Transverse colon (tissue), 4 donors: Measurements from ENCODE around the gene MCAM. TPM values are rescaled to one million over a fixed set of nuclear protein-coding genes. Genes with fewer than 3 reads are reported as not detected.
A peak's percentile ranks its signal among the peaks of the same experiment; 100 is the strongest.

Experiments
- DNase-seq: peaks from one replicate; pipeline ENCODE4 v3.0.0-alpha.2; 2019
- H3K27ac ChIP-seq, 4 donors: fragments of 200-600 bp; sonication (generic); 2 replicates each; pipeline ENCODE4 v1.5.1; 2016 to 2018; ENCODE audit warnings: inconsistent platforms in 4 of 4
- H3K27me3 ChIP-seq: fragments of 200-600 bp; sonication (generic); 2 replicates; pipeline ENCODE4 v1.5.1; 2017; ENCODE audit warnings: inconsistent platforms
- H3K36me3 ChIP-seq, 4 donors: fragments of 200-600 bp; sonication (generic); 2 replicates each; pipeline ENCODE4 v1.5.1; 2017 to 2019; ENCODE audit warnings: inconsistent platforms in 4 of 4
- H3K4me1 ChIP-seq, 4 donors: fragments of 200-600 bp; sonication (generic); 2 replicates each; pipeline ENCODE4 v1.5.1; 2017 to 2020; ENCODE audit warnings: inconsistent platforms in 4 of 4
- H3K4me3 ChIP-seq, 4 donors: fragments of 200-600 bp; sonication (generic); 1 replicate in 1 of 4; 2 replicates in 3 of 4; pipeline versions ENCODE4 v1.5.1 to v1.6.1; 2017 to 2019; ENCODE audit warnings: inconsistent platforms in 4 of 4
- H3K9me3 ChIP-seq, 2 donors: fragments of 200-600 bp; sonication (generic); 2 replicates each; pipeline ENCODE4 v1.5.1; 2017 to 2019; ENCODE audit warnings: inconsistent platforms in 2 of 2
- CTCF ChIP-seq, 5 experiments: fragments of 200-600 bp in 3 of 5; fragments of 450-650 bp in 2 of 5; sonication (generic) in 3 of 5; IDR thresholded peaks; 1 replicate in 2 of 5; 2 replicates in 3 of 5; pipeline ENCODE4 v1.5.1; 2016 to 2017; ENCODE audit warnings: antibody characterized with exemption in 5 of 5, inconsistent platforms in 3 of 5, mild to moderate bottlenecking in 2 of 5, moderate library complexity in 1 of 5
- EP300 ChIP-seq: sonication (generic); formaldehyde crosslinking; IDR thresholded peaks from one replicate; pipeline ENCODE4 v1.6.1; 2017; ENCODE audit warnings: antibody characterized with exemption, low read depth
- POLR2A ChIP-seq: fragments of 450-650 bp; IDR thresholded peaks from one replicate; pipeline ENCODE4 v1.6.1; 2016; ENCODE audit warnings: antibody characterized with exemption, mild to moderate bottlenecking, moderate library complexity
- POLR2AphosphoS5 ChIP-seq, 3 donors: sonication (generic); formaldehyde crosslinking; IDR thresholded peaks; one replicate each; pipeline ENCODE4 v1.6.1; 2016; ENCODE audit warnings: antibody characterized with exemption in 3 of 3
- WGBS, 2 donors: methylation state at CpG; one replicate each; pipeline ENCODE4 v1.1.5; 2018; ENCODE audit warnings: low coverage in 1 of 2; 5-methylcytosine and 5-hydroxymethylcytosine counted together
- in situ Hi-C, 4 donors: fragments of 200-750 bp; cut with MboI; loops; one replicate each; pipeline versions ENCODE4 v1.15.0 to v1.15.1; 2017; ENCODE audit warnings: low sequenced_read_pairs in 3 of 4, low pct_ligation_motif_present in 1 of 4, low pct_unique_long_range_greater_than_20kb in 1 of 4
- intact Hi-C: fragments of 100-400 bp; cut with DNase I; formaldehyde crosslinking; loops from one replicate; pipeline ENCODE4 v1.15.1; 2023; ENCODE audit warnings: low total_unique reads
- total RNA-seq, 4 donors: library from RNA; depleted of rRNA; stranded (reverse); fragments of >200 nt; gene quantifications; one replicate each; pipeline ENCODE4 v1.1.0, GENCODE V29; 2016

Gene MCAM
- total RNA-seq, 4 donors from 2014 or later = 87.4 to 466 (median 150) TPM

DNA sequence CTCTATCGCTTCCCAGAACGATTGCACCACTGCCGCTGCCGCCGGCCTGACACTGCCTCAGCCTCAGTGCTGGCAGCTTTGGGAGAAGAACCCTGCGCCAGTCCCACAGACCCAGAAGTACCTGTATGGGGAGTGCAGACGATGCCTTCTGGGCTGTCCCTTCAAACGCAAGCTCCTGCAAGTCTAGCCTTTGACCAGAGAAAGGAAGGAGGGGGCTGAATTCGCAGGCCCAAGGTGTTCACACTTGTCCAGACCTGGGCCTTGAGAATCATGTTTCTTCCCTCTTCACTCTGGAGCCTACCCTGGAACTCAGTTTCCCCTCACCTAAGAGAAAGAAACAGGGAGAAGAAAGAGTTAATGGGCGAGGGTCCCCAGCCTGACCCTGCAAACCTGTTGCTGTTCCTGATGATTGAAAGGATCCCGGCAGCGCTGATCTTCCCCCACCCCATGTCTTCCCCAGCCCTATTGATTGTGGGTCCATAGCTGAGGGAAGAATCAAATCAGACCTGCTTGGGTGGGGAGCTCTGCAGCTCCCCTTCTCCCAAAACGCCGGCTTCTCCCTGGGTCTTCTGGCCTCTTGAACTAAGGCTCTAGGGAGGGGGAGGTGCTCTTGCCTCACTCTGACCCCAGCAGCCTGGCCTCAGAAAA lies 786 bp upstream of the MCAM start:
- intact Hi-C loops (no loop called here), in situ Hi-C loops (no loop called here)
- H3K27ac ChIP-seq = peak overlapping the region; percentile 82 to 97 (median 87)
- WGBS, 2 donors = 75 to 83% methylated on average over 3 to 14 of the region's 14 CpGs
- H3K4me1 ChIP-seq = peaks cover 30 to 72% (median 59%) of the 10 kb centered on the region in 4 donors
- H3K27me3 ChIP-seq = peaks cover 68% of the 10 kb centered on the region
- H3K36me3 ChIP-seq = no peaks in the 10 kb centered on the region
- H3K9me3 ChIP-seq = no peaks in the 10 kb centered on the region
- DNase-seq = no peak
- peak overlapping the region in 2 of 4 donors; percentile 54 to 56 for H3K4me3 ChIP-seq
- no peak for TF ChIP-seq CTCF (IDR thresholded peaks at IDR 0.05)
- TF ChIP-seq EP300 = no peak
- no peak for TF ChIP-seq POLR2A
- no peak for TF ChIP-seq POLR2AphosphoS5 (IDR thresholded peaks at IDR 0.05)

DNA sequence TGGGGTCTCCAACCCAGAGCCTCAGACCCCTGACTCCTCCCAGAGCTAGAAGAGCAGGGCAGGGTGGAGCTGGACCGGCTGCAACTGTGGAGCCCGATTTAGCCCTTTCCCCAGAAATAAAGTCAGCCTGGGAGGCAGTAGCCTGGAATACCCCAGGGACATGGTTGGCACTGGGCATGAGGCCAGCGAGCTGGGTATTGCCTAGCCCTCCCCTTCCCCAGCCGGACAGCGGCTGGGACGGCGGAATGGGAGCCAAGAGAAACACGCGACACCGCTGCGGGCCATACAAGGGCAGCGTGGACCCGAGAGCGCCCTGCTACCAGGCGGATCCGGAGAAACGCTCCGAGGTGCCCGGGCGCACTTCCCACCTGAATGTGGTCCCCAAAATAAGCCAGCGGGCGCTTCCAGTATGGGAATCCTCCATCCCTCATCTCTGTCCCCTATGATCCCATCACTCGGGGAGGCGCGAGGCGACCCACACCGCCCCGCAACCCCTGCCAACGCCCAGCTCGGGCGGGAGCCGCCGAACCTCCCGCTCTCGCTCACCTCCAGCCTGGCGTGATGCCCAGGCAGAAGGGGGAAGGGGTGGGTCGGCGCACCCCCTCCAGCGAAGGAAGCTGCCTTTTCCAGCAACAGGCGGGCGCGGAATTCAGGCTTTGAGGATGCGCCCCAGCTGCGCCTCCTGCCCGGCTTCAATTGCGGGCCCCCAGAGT lies 758 bp downstream of the MCAM start:
- TF ChIP-seq POLR2AphosphoS5 (IDR thresholded peaks at IDR 0.05) (peak in 1 of 3 donors; percentile 14), POLR2A (no peak), EP300 (no peak), CTCF (IDR thresholded peaks at IDR 0.05) (no peak)
- Histone ChIP-seq H3K9me3 (no peaks in the 10 kb centered on the region), H3K4me1 (peaks cover 30 to 63% (median 49%) of the 10 kb centered on the region in 4 donors), H3K27ac (peak overlapping the region; percentile 82 to 97 (median 87)), H3K27me3 (peaks cover 64% of the 10 kb centered on the region), H3K36me3 (no peaks in the 10 kb centered on the region), H3K4me3 (peak overlapping the region; percentile 44 to 72 (median 55))
- intact Hi-C loops (no loop called here), in situ Hi-C loops (no loop called here)
- no peak for DNase-seq
- whole genome bisulfite sequencing, 2 donors = 1% methylated on average over 42 of the region's 46 CpGs; no CpG with 5 or more reads in 1 of the 2 donors

GRCh38 chr11:119315131-119316015 lies 1.6 kb downstream of the MCAM start:
- intact Hi-C loops = no loop called here
- Histone ChIP-seq H3K27ac (peak overlapping the region; percentile 82 to 97 (median 87)), H3K36me3 (no peaks in the 10 kb centered on the region), H3K9me3 (no peaks in the 10 kb centered on the region), H3K27me3 (peaks cover 56% of the 10 kb centered on the region), H3K4me3 (peak overlapping the region; percentile 44 to 72 (median 55)), H3K4me1 (peaks cover 30 to 55% (median 42%) of the 10 kb centered on the region in 4 donors)
- peak in 1 of 3 donors; percentile 28 for TF ChIP-seq POLR2AphosphoS5 (IDR thresholded peaks at IDR 0.05)
- TF ChIP-seq POLR2A = no peak
- TF ChIP-seq EP300 = no peak
- TF ChIP-seq CTCF (IDR thresholded peaks at IDR 0.05) = no peak
- WGBS, 2 donors = 8% methylated on average over 26 of the region's 29 CpGs; no CpG with 5 or more reads in 1 of the 2 donors
- in situ Hi-C loops = no loop called here
- DNase-seq = peak; percentile 62

DNA sequence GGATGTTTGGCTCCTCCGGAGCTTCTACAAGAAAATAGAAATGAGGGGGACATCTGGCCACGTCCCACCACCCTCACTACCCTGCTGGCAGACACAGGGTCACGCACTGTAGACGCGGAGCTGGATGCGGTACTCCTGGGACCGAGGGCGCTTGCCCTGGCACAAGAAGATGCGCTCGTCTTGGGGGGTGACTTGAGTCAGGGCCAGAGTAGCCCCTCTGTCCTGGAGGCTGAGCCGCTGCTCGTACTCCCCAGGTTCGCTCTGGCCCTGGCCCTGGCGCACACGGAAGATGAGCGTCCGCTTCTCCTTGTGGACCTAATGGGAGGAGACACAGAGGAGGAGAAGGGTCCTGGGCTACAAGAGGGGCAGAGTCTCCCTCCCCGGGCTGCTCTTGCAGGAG lies 2.2 kb downstream of the MCAM start:
- 56% methylated on average over 18 of the region's 18 CpGs; no CpG with 5 or more reads in 1 of the 2 donors for WGBS, 2 donors
- Histone ChIP-seq H3K9me3 (no peaks in the 10 kb centered on the region), H3K27ac (peak overlapping the region; percentile 82 to 97 (median 87)), H3K27me3 (peaks cover 54% of the 10 kb centered on the region), H3K4me1 (peaks cover 26 to 48% (median 37%) of the 10 kb centered on the region in 4 donors), H3K4me3 (peak overlapping the region in 2 of 4 donors; percentile 54 to 56), H3K36me3 (no peaks in the 10 kb centered on the region)
- in situ Hi-C loops = no loop called here
- intact Hi-C loops = no loop called here
- no peak for DNase-seq
- no peak for TF ChIP-seq POLR2A
- TF ChIP-seq EP300 = no peak
- no peak for TF ChIP-seq POLR2AphosphoS5 (IDR thresholded peaks at IDR 0.05)
- TF ChIP-seq CTCF (IDR thresholded peaks at IDR 0.05) = no peak
